K562 (cell line): ENCODE measurements around the gene LIN28B. TPM values are rescaled to one million over a fixed set of nuclear protein-coding genes. Genes with fewer than 3 reads are reported as not detected.

ENCODE experiments used
- CCNT2 ChIP-seq: IDR thresholded peaks from 2 replicates; pipeline ENCODE4 v1.6.1; 2011; ENCODE audit warnings: borderline replicate concordance, low read depth, mild to moderate bottlenecking, moderate library complexity, mixed read lengths, low read length; ENCODE audit not compliant: insufficient read length; ENCODE audit errors: extremely low read depth
- MYC ChIP-seq, 2 experiments: fragments of 250-450 bp in 1 of 2; sonication (Bioruptor Pico) in 1 of 2; IDR thresholded peaks; 2 replicates each; pipeline versions ENCODE4 v1.5.1 to v1.6.1; 2012 to 2021; ENCODE audit warnings: low read depth in 2 of 2, borderline replicate concordance in 1 of 2, improper control_type of control experiment in 1 of 2, low read length in 1 of 2, mild to moderate bottlenecking in 1 of 2, moderate library complexity in 1 of 2
- NCOA2 ChIP-seq, 2 experiments: fragments of 450-650 bp; IDR thresholded peaks; 2 replicates each; pipeline ENCODE4 v1.6.1; 2018; ENCODE audit warnings: mild to moderate bottlenecking in 2 of 2, moderate library complexity in 1 of 2; ENCODE audit not compliant: partially characterized antibody in 2 of 2
- NONO ChIP-seq, 2 experiments: fragments of 200-400 bp in 1 of 2; fragments of 450-650 bp in 1 of 2; formaldehyde crosslinking in 1 of 2; IDR thresholded peaks; 2 replicates each; pipeline ENCODE4 v1.6.1; 2017; ENCODE audit warnings: low read depth in 2 of 2, mild to moderate bottlenecking in 2 of 2, moderate library complexity in 2 of 2, low read length in 1 of 2
- PHB ChIP-seq: fragments of 250-450 bp; sonication (Bioruptor Pico); IDR thresholded peaks from 2 replicates; pipeline ENCODE4 v1.5.0; 2021
- TCF7 ChIP-seq: sonication (generic); IDR thresholded peaks from 2 replicates; pipeline ENCODE4 v1.6.1; 2016; ENCODE audit warnings: antibody characterized with exemption, borderline replicate concordance
- ZNF121 ChIP-seq: sonication (generic); formaldehyde crosslinking; conservative IDR thresholded peaks from 2 replicates; pipeline ENCODE4 v1.8.0; 2022; ENCODE audit warnings: missing genetic modification reagents
- ZNF354B ChIP-seq: fragments of 250-450 bp; sonication (Bioruptor Pico); IDR thresholded peaks from 2 replicates; pipeline ENCODE4 v1.4.0; 2020
- ZNF384 ChIP-seq: IDR thresholded peaks from 2 replicates; pipeline ENCODE4 v1.6.1; 2012; ENCODE audit warnings: low read depth, low read length, improper control_type of control experiment
- ZNF512 ChIP-seq: IDR thresholded peaks from 2 replicates; pipeline ENCODE4 v1.6.1; 2016; ENCODE audit warnings: missing genetic modification characterization, missing compliant biosample characterization
- ZNF707 ChIP-seq: fragments of 250-450 bp; sonication (Bioruptor Pico); conservative IDR thresholded peaks from 2 replicates; pipeline ENCODE4 v1.8.0; 2022; ENCODE audit warnings: inconsistent platforms, mild to moderate bottlenecking, moderate library complexity
- polyA plus RNA-seq, 8 experiments: library from polyadenylated mRNA; depleted of rRNA in 4 of 8; stranded (reverse) in 5 of 8; unstranded in 3 of 8; fragments of >200 nt; fragmentation: Nextera tagmentation in 2 of 8; fragmentation: Illumina TruSeq in 1 of 8; extraction: Ambion mirVana in 2 of 8; extraction: Trizol in 1 of 8; gene quantifications; 2 replicates each; pipeline versions ENCODE4 v1.2.1 to v1.2.3, GENCODE V29; 2011 to 2014; ENCODE audit warnings: inconsistent platforms in 1 of 8, missing spikeins in 1 of 8
- total RNA-seq, 7 experiments: library from RNA; depleted of rRNA in 6 of 7; stranded (reverse); fragments of >200 nt in 6 of 7; fragmentation: Illumina TruSeq in 2 of 7; extraction: Trizol in 2 of 7; gene quantifications; 2 replicates each; pipeline versions ENCODE4 v1.2.1 to v1.2.3, GENCODE V29; 2011 to 2021; ENCODE audit warnings: low replicate concordance in 1 of 7
- TF ChIP-seq, protein P1 (sequence below): fragments of 450-650 bp; formaldehyde crosslinking; IDR thresholded peaks from 2 replicates; pipeline ENCODE4 v1.4.0; 2022; ENCODE audit warnings: missing genetic modification characterization
- TF ChIP-seq, protein P2 (sequence below): fragments of 450-650 bp; IDR thresholded peaks from 2 replicates; pipeline ENCODE4 v1.6.1; 2017; ENCODE audit warnings: antibody characterized with exemption
- TF ChIP-seq, protein P3 (sequence below): sonication (generic); formaldehyde crosslinking; IDR thresholded peaks from 2 replicates; pipeline ENCODE4 v1.8.0; 2022; ENCODE audit warnings: mild to moderate bottlenecking, missing genetic modification reagents, borderline replicate concordance
- TF ChIP-seq, protein P4 (sequence below), 2 experiments: IDR thresholded peaks in 1 of 2; conservative IDR thresholded peaks in 1 of 2; 2 replicates each; pipeline ENCODE4 v1.6.1; 2016; ENCODE audit warnings: low read depth in 2 of 2, mild to moderate bottlenecking in 1 of 2, missing compliant biosample characterization in 1 of 2, missing genetic modification characterization in 1 of 2, moderate library complexity in 1 of 2

The LIN28B gene
- total and polyA plus RNA-seq, 9 of the 15 experiments (the other 6 are each of a cell fraction or from before 2014, with no cell fraction given): 20.9 to 77.3 (median 42.1) TPM

- TF ChIP-seq NONO (IDR thresholded peaks at IDR 0.05; ENCODE audit: low read depth in 2 of 2, low read length in 1 of 2): no peak
- no peak for TF ChIP-seq CCNT2
- TF ChIP-seq, protein P1, sequence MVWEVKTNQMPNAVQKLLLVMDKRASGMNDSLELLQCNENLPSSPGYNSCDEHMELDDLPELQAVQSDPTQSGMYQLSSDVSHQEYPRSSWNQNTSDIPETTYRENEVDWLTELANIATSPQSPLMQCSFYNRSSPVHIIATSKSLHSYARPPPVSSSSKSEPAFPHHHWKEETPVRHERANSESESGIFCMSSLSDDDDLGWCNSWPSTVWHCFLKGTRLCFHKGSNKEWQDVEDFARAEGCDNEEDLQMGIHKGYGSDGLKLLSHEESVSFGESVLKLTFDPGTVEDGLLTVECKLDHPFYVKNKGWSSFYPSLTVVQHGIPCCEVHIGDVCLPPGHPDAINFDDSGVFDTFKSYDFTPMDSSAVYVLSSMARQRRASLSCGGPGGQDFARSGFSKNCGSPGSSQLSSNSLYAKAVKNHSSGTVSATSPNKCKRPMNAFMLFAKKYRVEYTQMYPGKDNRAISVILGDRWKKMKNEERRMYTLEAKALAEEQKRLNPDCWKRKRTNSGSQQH: no peak
- no peak for TF ChIP-seq NCOA2 (IDR thresholded peaks at IDR 0.05; ENCODE audit: partially characterized antibody in 2 of 2)
- no peak for TF ChIP-seq ZNF512
- no peak for TF ChIP-seq ZNF121 (CRISPR knock-in tag)
- TF ChIP-seq, protein P2, sequence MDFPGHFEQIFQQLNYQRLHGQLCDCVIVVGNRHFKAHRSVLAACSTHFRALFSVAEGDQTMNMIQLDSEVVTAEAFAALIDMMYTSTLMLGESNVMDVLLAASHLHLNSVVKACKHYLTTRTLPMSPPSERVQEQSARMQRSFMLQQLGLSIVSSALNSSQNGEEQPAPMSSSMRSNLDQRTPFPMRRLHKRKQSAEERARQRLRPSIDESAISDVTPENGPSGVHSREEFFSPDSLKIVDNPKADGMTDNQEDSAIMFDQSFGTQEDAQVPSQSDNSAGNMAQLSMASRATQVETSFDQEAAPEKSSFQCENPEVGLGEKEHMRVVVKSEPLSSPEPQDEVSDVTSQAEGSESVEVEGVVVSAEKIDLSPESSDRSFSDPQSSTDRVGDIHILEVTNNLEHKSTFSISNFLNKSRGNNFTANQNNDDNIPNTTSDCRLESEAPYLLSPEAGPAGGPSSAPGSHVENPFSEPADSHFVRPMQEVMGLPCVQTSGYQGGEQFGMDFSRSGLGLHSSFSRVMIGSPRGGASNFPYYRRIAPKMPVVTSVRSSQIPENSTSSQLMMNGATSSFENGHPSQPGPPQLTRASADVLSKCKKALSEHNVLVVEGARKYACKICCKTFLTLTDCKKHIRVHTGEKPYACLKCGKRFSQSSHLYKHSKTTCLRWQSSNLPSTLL: no peak
- TF ChIP-seq ZNF707: no peak
- TF ChIP-seq PHB: no peak
- TF ChIP-seq, protein P3, sequence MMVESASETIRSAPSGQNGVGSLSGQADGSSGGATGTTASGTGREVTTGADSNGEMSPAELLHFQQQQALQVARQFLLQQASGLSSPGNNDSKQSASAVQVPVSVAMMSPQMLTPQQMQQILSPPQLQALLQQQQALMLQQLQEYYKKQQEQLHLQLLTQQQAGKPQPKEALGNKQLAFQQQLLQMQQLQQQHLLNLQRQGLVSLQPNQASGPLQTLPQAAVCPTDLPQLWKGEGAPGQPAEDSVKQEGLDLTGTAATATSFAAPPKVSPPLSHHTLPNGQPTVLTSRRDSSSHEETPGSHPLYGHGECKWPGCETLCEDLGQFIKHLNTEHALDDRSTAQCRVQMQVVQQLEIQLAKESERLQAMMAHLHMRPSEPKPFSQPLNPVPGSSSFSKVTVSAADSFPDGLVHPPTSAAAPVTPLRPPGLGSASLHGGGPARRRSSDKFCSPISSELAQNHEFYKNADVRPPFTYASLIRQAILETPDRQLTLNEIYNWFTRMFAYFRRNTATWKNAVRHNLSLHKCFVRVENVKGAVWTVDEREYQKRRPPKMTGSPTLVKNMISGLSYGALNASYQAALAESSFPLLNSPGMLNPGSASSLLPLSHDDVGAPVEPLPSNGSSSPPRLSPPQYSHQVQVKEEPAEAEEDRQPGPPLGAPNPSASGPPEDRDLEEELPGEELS: no peak
- TF ChIP-seq, protein P4, sequence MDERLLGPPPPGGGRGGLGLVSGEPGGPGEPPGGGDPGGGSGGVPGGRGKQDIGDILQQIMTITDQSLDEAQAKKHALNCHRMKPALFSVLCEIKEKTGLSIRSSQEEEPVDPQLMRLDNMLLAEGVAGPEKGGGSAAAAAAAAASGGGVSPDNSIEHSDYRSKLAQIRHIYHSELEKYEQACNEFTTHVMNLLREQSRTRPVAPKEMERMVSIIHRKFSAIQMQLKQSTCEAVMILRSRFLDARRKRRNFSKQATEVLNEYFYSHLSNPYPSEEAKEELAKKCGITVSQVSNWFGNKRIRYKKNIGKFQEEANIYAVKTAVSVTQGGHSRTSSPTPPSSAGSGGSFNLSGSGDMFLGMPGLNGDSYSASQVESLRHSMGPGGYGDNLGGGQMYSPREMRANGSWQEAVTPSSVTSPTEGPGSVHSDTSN (CRISPR knock-in tag; IDR thresholded peaks at IDR 0.05; ENCODE audit: low read depth): no peak
- TF ChIP-seq, protein P4 (tag; conservative IDR thresholded peaks at IDR 0.05; ENCODE audit: low read depth): no peak
- 0 out of 2 replicates have a peak, but pooled peaks have one; percentile 35 for TF ChIP-seq ZNF384
- TF ChIP-seq TCF7: no peak
- no peak for TF ChIP-seq ZNF354B (CRISPR knock-in tag)
- peak; percentile 88 for TF ChIP-seq MYC (IDR thresholded peaks at IDR 0.05; ENCODE audit: low read depth, low read length)
- TF ChIP-seq MYC (CRISPR knock-in tag; IDR thresholded peaks at IDR 0.05; ENCODE audit: borderline replicate concordance, low read depth): no peak
Measured at GRCh38 chr6:104958178-104959025, 1.5 kb downstream of the LIN28B start (continued).
